Measurements from ENCODE around the gene RANBP2. TPM values are rescaled to one million over a fixed set of nuclear protein-coding genes. Genes with fewer than 3 reads are reported as not detected.

The RANBP2 gene
- 25.7 and 40.4 TPM in 2 replicates for total RNA-seq

DNA sequence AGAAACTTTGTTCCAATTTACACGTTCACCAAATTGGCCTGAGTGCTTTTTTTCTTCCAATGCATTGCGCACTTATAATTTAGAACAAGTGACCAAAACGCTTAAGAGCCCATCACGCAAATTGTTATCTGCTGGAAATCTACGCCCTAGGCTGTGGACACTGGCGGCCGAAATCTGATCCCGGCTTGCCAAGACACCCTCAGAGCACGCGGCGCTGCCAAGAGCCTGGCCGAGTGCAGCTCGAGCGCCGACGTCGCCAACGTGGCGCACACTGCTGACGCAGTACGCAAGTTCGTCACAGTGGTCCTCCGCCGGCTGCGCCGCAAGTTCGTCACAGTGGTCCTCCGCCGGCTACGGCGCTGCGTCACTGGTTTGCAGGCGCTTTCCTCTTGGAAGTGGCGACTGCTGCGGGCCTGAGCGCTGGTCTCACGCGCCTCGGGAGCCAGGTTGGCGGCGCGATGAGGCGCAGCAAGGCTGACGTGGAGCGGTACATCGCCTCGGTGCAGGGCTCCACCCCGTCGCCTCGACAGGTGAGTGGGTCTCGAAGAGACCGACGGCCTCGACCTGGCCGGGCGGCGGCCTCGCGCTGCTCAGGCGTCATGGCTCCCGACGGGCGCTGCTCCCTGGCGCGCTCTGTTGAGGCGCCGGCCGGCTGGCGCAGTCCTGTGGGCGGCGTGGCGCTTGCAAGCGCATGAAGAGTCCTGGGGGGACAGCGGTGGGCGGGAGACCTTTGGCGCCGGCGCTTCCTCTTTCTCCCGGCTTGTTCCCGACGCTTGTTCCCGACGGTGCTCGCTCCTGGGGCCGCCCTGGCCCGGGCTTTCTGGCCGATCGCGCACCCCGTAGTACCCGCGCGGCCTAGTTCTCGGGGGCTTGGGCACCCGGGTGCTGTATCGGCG, at the start of gene RANBP2:
Gene RANBP2 (plus strand): TSS at position 334 of the 896 bp plus-strand sequence. CDS start 125 bp downstream, at position 459.

GRCh38 chr2:108786354-108787215, 67.3 kb downstream of the RANBP2 start, which contains the start of gene CCDC138:
CCDC138 (plus strand) TSS chr2:108786771; CDS start chr2:108786823, 52 bp downstream.

Other genes with a start within 250 kb of the RANBP2 start
- 66.3 and 75.0 TPM in 2 replicates for gene LIMS1, start 185.0 kb upstream of the RANBP2 start, total RNA-seq
- gene CCDC138, start 67.3 kb downstream of the RANBP2 start, total RNA-seq, result 2.9 and 6.6 TPM in 2 replicates